Measurements from ENCODE around the gene TDRD12. TPM values are rescaled to one million over a fixed set of nuclear protein-coding genes. Genes with fewer than 3 reads are reported as not detected.

The TDRD12 gene
- polyA plus RNA-seq, 1 experiment = 0.07 TPM

- POLR2A ChIA-PET = no interaction called here
Measured at GRCh38 chr19:32874605-32875004, 155.0 kb downstream of the TDRD12 start.

GRCh38 chr19:32875428-32875827 is 155.9 kb downstream of the TDRD12 start:
- CTCF ChIA-PET = no interaction called here
- POLR2A ChIA-PET = no interaction called here
- H3K9me3 ChIP-seq (ENCODE audit: control insufficient read depth, insufficient read depth, low read length) = no peaks in the 10 kb centered on the region

More at GRCh38 chr19:32874605-32875004, 155.0 kb downstream of the TDRD12 start:
- H3K4me3 ChIP-seq (ENCODE audit: low read depth, low read length) = no peak overlapping the region
- H3K27me3 ChIP-seq (ENCODE audit: control insufficient read depth, insufficient read depth, low read length) = no peaks in the 10 kb centered on the region
- no peaks in the 10 kb centered on the region for H3K9me3 ChIP-seq (ENCODE audit: control insufficient read depth, insufficient read depth, low read length)
- CTCF ChIA-PET = no interaction called here
- H3K27ac ChIP-seq (ENCODE audit: low read depth, low read length) = no peak overlapping the region
- no peak for DNase-seq (ENCODE audit: low read depth, low spot score)
- no peak for TF ChIP-seq CTCF (IDR thresholded peaks at IDR 0.05; ENCODE audit: low read depth, low read length)

GRCh38 chr19:32876236-32876918 is 156.8 kb downstream of the TDRD12 start:
- H3K27me3 ChIP-seq (ENCODE audit: control insufficient read depth, insufficient read depth, low read length) = no peaks in the 10 kb centered on the region
- TF ChIP-seq CTCF (IDR thresholded peaks at IDR 0.05; ENCODE audit: low read depth, low read length) = no peak
- no peak overlapping the region for H3K27ac ChIP-seq (ENCODE audit: low read depth, low read length)
- ChIA-PET POLR2A (no interaction called here), CTCF (no interaction called here)
- no peak for DNase-seq (ENCODE audit: low read depth, low spot score)
- no peak overlapping the region for H3K4me3 ChIP-seq (ENCODE audit: low read depth, low read length)
- no peaks in the 10 kb centered on the region for H3K9me3 ChIP-seq (ENCODE audit: control insufficient read depth, insufficient read depth, low read length)

More at GRCh38 chr19:32875428-32875827, 155.9 kb downstream of the TDRD12 start:
- H3K27ac ChIP-seq (ENCODE audit: low read depth, low read length) = no peak overlapping the region
- H3K27me3 ChIP-seq (ENCODE audit: control insufficient read depth, insufficient read depth, low read length) = no peaks in the 10 kb centered on the region
- no peak overlapping the region for H3K4me3 ChIP-seq (ENCODE audit: low read depth, low read length)
- DNase-seq (ENCODE audit: low read depth, low spot score) = no peak
- no peak for TF ChIP-seq CTCF (IDR thresholded peaks at IDR 0.05; ENCODE audit: low read depth, low read length)

GRCh38 chr19:32876919-32877285 is 157.3 kb downstream of the TDRD12 start:
- H3K27me3 ChIP-seq (ENCODE audit: control insufficient read depth, insufficient read depth, low read length) = no peaks in the 10 kb centered on the region
- ChIA-PET CTCF (no interaction called here), POLR2A (no interaction called here)
- H3K9me3 ChIP-seq (ENCODE audit: control insufficient read depth, insufficient read depth, low read length) = no peaks in the 10 kb centered on the region
- TF ChIP-seq CTCF (IDR thresholded peaks at IDR 0.05; ENCODE audit: low read depth, low read length) = no peak
- no peak overlapping the region for H3K4me3 ChIP-seq (ENCODE audit: low read depth, low read length)
- no peak for DNase-seq (ENCODE audit: low read depth, low spot score)
- no peak overlapping the region for H3K27ac ChIP-seq (ENCODE audit: low read depth, low read length)

Small RNAs within 50 kb of the gene (small RNA-seq; reads per million reads assigned to genes)
- not detected for gene RN7SKP22 (ENCODE audit: insufficient read length, low read depth)

Other genes starting within 250 kb of the TDRD12 start
- 91.0 and 124 TPM in 2 replicates for gene PDCD5, start 138.6 kb upstream of the TDRD12 start, polyA plus RNA-seq (2011; rRNA removed)
- 26.2 and 28.7 TPM in 2 replicates for gene ANKRD27, start 44.6 kb upstream of the TDRD12 start, polyA plus RNA-seq (2011; rRNA removed)
- 0.07 and 0.09 TPM in 2 replicates for gene RGS9BP, start 43.9 kb upstream of the TDRD12 start, polyA plus RNA-seq (2011; rRNA removed)
- gene NUDT19, start 27.9 kb upstream of the TDRD12 start, polyA plus RNA-seq (2011; rRNA removed) = 4.8 and 5.3 TPM in 2 replicates
- gene SLC7A9, start 150.0 kb downstream of the TDRD12 start, polyA plus RNA-seq (2011; rRNA removed) = 0.15 TPM in 1 of 2 replicates, not detected in the other